ENCODE data around the gene ACSF2. TPM values are rescaled to one million over a fixed set of nuclear protein-coding genes. Genes with fewer than 3 reads are reported as not detected.

ACSF2 gene
- polyA plus RNA-seq, 3 donors = 15.6 to 103 (median 46.8) TPM

- H3K27ac ChIP-seq (ENCODE audit: low read depth, low read length) = no peak overlapping the region
- 56 to 75% (median 65%) methylated on average over 3 of the region's 3 CpGs for WGBS, 3 donors
Measured at GRCh38 chr17:50458270-50458669, 32.3 kb downstream of the ACSF2 start.

DNA sequence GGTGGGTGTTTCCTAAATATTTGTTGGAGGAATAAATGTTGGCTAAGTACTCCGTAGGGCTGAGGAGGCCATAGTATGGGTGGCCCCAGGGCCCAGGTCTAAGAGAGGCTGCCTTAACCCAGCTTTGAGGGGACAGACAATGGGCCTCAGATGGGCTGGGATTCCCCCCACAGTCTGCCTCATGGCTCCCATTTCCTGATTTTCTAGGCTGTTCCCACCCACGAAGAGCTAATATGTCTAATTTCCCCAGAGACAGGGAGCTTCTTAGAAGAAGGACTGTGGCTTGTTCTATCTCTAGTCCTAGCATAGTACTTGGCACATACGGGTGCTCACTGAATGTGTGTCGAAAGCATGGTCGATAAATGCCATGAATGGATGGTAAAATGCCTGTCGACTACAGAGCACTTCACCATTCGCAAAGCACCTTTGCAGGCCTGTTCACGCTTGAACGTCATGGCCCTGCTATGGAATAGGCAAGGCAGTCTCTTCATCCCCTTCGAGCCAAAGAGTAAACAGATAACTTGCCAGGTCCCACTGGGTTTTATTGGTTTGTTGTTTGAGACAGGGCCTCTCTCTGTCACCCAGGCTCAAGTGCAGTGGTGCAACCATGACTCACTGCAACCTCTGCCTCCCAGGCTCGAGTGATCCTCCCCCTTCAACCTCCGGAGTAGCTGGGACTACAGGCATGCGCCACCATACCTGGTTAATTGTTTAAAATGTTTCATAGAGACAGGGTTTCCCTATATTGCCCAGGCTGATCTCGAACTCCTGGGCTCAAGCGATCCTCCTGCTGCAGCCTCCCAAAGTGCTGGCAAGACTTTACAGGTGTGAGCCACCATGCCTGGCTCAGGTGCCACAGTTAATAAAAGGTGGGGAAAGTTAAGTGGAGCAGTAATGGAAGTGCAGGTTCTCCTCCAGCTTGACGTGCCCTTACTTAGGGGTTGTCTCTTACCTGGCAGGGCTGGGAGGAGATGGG, 33.0 kb downstream of the ACSF2 start:
- WGBS, 3 donors = 74 to 87% (median 79%) methylated on average over 16 of the region's 16 CpGs
- H3K27ac ChIP-seq (ENCODE audit: low read depth, low read length) = no peak overlapping the region

DNA sequence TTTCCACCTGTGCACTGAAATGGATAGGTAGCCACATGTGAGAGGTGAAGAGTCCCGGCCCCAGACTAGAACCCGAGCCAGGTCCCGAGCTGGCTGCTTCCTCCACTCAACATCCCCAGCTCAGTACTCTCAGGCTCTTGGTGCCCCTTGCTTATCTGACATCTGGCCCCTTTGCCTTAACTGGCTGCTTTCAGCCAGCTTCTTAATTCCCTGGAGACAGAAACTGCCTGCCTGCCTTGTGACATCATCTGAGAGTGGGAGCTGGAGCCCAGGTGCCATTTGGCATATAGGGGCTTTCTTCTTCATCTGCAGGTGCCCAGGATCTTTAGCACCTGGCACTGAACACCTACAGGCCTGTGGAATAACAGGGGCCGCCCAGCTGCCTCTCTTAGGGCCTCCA, 33.7 kb downstream of the ACSF2 start:
- 83 to 94% (median 91%) methylated on average over 4 of the region's 4 CpGs for WGBS, 3 donors
- H3K27ac ChIP-seq (ENCODE audit: low read depth, low read length) = no peak overlapping the region

DNA sequence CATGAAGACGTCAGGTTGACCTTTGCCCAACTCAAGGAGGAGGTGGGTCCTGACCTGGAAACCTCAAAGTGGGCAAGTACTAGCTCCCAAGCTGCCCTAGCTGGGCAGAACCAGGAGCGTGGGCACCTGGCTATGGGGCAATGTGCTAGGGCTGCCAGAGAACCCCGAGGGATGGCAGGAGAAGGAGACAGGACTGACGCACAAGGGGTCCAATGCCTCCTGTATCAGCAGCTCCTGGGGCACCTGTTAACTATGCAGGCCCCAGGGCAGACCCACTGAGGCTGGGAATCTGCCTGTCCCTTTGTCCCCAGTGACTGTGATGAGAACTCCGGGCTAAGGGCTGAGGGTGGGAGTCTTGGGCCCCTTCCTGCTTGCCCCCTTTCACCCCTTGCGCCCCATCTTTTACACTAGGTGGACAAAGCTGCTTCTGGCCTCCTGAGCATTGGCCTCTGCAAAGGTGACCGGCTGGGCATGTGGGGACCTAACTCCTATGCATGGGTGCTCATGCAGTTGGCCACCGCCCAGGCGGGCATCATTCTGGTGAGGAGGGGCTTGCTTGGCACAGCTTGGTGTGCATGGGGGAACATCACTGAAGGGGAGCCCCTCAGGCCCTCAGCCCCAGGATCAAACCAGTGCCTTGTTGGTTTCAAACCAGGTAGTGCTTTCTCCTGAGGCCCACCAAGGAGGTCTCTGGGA, 35.0 kb downstream of the ACSF2 start:
- no peak overlapping the region for H3K27ac ChIP-seq (ENCODE audit: low read depth, low read length)
- WGBS, 3 donors = 90 to 95% (median 93%) methylated on average over 9 of the region's 9 CpGs

GRCh38 chr17:50461550-50462132, 35.6 kb downstream of the ACSF2 start:
- whole genome bisulfite sequencing, 3 donors = 93 to 94% (median 93%) methylated on average over 14 of the region's 14 CpGs
- H3K27ac ChIP-seq (ENCODE audit: low read depth, low read length) = no peak overlapping the region

GRCh38 chr17:50462446-50462845, 36.4 kb downstream of the ACSF2 start:
- WGBS, 3 donors = 49 to 82% (median 79%) methylated on average over 9 of the region's 9 CpGs

DNA sequence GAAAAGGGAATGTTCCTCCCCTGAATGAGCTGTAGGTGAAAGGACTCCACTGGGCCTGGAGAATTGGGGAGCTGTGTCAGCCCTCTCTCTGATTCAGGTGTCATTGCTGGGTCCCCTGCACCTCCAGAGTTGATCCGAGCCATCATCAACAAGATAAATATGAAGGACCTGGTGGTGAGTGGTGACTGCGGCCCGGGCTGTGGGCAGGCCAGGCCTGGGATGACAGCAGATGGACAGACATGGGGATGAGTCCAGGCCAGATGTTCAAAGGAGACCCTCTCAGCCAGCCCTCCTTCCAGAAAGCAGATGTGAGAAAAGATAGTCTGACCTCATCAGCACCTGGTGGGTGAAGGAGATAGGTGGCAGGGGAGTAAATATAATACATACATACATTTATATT, 38.1 kb downstream of the ACSF2 start:
- 91 to 95% (median 94%) methylated on average over 3 of the region's 3 CpGs for WGBS, 3 donors
- H3K27ac ChIP-seq (ENCODE audit: low read depth, low read length) = no peak overlapping the region

More at GRCh38 chr17:50462446-50462845, 36.4 kb downstream of the ACSF2 start:
- H3K27ac ChIP-seq (ENCODE audit: low read depth, low read length) = no peak overlapping the region

- H3K27ac ChIP-seq (ENCODE audit: low read depth, low read length) = no peak overlapping the region
- WGBS, 3 donors = 87 to 91% (median 88%) methylated on average over 4 of the region's 4 CpGs
Measured at GRCh38 chr17:50464736-50465135, 38.7 kb downstream of the ACSF2 start.

GRCh38 chr17:50465171-50465570, 39.2 kb downstream of the ACSF2 start:
- no peak overlapping the region for H3K27ac ChIP-seq (ENCODE audit: low read depth, low read length)
- WGBS, 3 donors = 68 to 94% (median 93%) methylated on average over 6 of the region's 6 CpGs

DNA sequence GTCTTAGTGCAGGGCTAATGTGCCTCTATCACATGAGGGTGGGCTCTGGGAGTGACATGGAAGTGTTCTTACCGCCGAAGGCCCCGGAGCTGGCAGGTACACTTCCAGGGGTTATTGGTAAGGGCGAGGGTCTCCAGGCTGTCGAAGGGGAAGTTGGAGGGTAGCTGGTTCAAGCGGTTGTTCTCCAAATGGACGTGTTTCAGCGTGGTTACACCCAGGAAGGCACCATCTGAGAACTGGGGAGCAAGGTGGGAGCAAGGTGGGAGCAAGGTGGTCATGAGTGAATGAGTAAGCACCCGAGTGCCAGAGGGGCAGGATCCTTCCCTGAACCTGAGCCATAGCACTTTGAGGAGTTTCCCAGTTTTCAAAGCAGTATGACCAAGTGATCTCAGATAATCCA, 39.6 kb downstream of the ACSF2 start:
- H3K27ac ChIP-seq (ENCODE audit: low read depth, low read length) = no peak overlapping the region
- WGBS, 3 donors = 93 to 96% (median 95%) methylated on average over 9 of the region's 9 CpGs

DNA sequence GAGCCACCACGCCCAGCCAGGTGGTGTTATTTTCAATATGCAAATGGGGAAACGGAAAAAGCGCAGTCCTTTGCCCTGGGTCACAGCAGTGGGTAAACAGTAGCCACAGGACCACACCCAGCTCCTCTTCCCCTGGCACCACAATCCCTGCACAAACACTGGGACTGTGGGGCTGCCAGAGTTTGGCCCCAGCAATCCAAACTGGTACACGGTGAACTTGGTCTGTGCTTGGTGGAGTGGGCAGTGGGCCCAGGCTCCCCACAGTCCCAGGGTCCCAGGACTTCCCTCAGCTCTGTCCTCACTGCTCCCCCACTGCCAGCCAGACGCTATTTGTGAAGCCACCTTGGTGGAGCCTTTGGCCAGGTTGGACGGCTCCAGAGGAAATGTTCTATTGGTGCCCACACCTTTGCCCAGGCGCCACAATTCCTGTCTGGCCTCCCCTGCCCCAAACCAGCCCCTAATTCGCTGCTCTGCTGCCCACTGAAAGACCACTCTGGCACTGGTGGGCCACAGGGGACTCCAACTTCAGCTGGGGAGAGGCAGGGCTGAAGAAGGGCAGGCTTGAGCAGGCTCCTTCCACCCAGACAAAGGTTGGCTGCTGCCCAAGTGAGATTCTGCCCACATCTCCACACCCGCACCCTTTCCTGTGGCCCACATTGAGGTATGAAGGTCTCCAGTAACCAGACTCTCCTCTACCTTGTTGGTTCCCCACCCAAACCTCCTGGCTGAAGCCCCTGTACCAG, 40.5 kb downstream of the ACSF2 start:
- 80 to 87% (median 80%) methylated on average over 9 of the region's 9 CpGs for WGBS, 3 donors
- no peak overlapping the region for H3K27ac ChIP-seq (ENCODE audit: low read depth, low read length)

DNA sequence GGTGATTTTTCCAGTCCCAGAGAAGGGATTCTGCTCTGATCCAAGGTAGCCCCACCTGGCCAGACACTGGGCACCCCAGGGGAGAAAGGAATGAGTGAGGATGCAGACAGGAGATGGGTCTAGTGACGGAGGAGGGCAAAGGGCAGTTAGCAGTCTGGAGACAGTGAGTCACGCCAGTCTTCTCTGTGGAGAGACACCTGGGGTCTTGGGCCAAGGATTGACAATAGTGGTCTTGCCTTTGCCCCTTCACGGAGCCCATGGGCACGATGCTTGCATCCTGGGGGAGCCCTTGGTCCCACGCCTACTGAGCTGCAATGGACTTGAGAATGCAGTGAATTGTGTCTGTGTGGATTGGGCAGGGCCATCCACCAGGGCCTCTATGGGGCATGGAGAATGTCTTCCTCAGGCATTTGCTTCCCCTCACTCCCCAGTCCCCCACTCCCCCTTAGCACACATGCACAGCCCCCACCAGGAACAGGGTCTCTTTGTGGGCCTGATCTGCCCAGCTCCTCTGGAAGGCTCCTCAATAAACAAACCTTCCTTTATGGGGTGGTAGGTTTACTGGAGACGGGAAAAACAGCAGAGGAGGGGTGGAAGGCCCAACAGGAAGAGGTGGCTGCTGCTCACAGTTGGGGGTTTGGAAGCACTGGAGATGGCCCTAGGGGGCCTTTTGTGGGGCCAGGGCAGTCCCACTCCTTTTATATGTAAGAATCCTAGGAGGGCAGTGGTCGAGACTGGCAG, 41.3 kb downstream of the ACSF2 start:
- WGBS, 3 donors = 82 to 91% (median 87%) methylated on average over 7 of the region's 7 CpGs
- H3K27ac ChIP-seq (ENCODE audit: low read depth, low read length) = no peak overlapping the region

DNA sequence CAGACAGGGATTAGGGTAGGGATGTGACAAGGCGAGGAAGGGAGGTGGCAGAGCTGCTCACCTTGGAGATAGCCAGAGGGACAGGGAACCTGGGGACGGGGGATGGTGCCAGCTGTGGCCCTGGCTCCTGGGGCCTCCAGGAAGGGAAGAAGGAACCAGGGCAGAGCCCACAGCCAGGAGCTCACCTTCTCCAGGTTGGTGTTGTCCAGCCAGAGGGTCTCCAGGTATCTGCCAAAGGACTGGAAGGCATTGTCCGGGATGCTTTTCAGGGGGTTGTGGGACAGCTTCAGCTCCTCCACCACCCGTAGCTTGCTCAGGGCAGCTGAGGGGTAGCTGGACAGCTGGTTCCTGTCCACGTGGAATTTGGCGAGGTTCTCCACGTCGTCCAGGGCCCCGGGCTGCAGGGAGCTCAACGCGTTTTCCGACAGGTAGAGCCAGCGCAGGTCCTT, 41.9 kb downstream of the ACSF2 start:
- H3K27ac ChIP-seq (ENCODE audit: low read depth, low read length) = no peak overlapping the region
- WGBS, 3 donors = 66 to 86% (median 66%) methylated on average over 12 to 13 of the region's 13 CpGs

DNA sequence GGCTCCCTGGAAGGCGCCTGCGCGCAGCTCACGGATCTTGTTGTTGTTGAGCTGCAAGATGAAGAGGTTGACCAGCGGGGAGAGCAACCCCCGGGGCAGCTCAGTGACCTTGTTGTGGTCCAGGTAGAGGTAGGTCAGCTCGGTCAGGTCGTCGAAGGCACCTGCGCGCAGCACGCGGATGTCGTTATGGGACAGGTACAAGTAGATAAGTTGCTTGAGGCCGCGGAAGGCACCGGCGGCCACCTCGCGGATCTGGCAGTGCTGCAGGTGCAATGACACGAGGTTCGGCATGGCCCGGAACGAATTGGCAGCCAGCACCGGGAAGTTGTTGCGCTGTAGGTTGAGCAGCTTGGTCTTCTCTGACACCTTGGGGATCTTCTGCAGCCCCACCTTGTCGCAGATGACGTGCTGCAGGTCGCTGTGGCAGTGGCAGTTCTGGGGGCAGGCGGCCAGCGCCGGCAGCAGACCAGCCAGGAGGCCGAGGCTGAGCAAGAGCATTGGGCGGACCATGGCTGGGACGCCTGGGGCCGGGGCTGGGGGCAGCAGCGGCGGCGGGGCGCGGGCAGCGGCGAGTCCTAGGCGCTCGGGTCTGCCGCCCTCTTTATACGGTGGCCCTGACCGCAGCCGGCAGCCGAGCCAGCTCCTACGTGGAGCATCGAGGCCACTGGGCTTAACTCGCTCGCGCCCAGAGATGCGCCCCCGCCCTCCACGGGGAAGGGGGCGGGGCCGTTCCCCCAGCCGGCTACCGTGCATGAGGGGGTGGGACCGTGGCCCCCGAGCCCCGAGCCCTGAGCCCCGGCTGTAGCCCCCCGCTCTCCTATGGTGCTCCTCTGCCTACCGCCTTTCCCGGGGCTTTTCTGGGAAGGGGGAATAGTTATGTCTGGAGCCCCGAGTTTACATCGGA, 42.5 kb downstream of the ACSF2 start, which contains the start of gene CHAD:
Gene CHAD (minus strand): TSS at position 577 of the 904 bp plus-strand sequence. CDS start 67 bp downstream, at position 510.
- no peak within 1 kb of the TSS for H3K27ac ChIP-seq (ENCODE audit: low read depth, low read length)
- 25 to 55% (median 26%) methylated on average over 68 to 71 of the region's 71 CpGs for WGBS, 3 donors

DNA sequence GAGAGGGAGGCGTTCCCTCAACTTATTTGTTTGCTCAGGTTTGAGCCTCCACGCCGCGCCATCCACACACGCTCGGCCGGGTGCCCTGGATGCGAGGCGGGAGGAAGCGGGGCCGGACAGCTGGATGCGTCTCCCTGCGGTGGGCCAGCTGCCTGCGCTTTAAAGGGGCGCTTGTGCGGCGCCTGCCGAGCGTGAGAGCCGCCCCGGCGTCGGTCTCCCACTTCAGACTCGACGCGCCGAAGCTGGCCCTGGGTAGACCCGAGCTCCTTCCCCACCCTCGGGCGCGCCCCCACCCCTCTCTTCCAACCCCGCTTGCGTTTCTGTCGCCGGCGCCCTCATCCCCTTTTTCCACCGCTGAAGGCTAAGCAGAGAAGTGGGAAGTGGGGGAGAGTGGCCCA, 43.2 kb downstream of the ACSF2 start:
- no peak overlapping the region for H3K27ac ChIP-seq (ENCODE audit: low read depth, low read length)
- 5 to 23% (median 6%) methylated on average over 31 to 37 of the region's 37 CpGs for WGBS, 3 donors

DNA sequence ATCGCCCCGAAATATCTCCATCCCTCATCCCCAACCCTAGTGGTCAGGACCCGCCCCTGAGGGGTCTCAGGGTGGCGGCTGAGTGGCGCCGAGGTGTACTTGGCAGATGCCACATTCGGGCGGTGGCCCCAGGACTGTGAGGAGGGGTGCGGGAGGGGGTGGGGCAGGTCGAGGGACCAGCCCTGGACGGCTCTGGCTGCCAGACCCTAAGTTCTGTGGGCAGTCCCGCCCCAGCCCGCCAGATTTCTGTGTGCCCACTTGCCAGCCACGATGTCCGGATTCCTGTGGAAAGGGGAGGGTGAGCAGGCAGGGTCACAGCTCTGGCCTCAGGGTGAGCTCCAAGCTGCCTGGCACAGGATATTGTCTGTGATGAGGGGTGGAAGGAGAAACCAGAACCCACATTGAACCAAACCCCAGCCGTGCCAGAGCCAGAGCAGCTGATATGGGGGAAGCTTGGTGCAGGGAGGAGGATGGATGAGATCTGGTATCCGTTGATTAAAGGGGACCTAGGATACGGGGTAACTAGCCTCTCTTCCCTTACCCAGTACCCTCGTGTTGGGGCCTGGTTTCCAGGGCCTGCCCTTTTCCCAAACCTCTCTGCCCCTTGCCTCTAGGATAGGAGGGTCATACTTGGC, 43.8 kb downstream of the ACSF2 start:
- no peak overlapping the region for H3K27ac ChIP-seq (ENCODE audit: low read depth, low read length)
- 67 to 82% (median 69%) methylated on average over 19 of the region's 19 CpGs for WGBS, 3 donors

Data from adipose tissue (tissue), 3 donors.